MG63 (cell line): ENCODE measurements around the gene SYCE3. TPM values are rescaled to one million over a fixed set of nuclear protein-coding genes. Genes with fewer than 3 reads are reported as not detected.
"Not testable (repeated sequence)": the region's sequence is repeated elsewhere in the genome, so short reads cannot be mapped to it uniquely, and the experiment has no call there.

Source experiments
- DNase-seq: peaks from one replicate; pipeline ENCODE4 v3.0.0-alpha.2; 2020
- H3K27me3 ChIP-seq: fragments of 250-450 bp; sonication (Bioruptor Pico); 2 replicates; pipeline ENCODE4 v1.5.1; 2020; ENCODE audit warnings: mild to moderate bottlenecking, moderate library complexity
- H3K36me3 ChIP-seq: fragments of 250-450 bp; sonication (Bioruptor Pico); 2 replicates; pipeline ENCODE4 v1.5.1; 2020; ENCODE audit warnings: mild to moderate bottlenecking, moderate library complexity
- H3K4me3 ChIP-seq: fragments of 250-450 bp; sonication (Bioruptor Pico); 2 replicates; pipeline ENCODE4 v1.5.1; 2020; ENCODE audit warnings: mild to moderate bottlenecking, moderate library complexity
- H3K9me3 ChIP-seq: fragments of 250-450 bp; sonication (Bioruptor Pico); 2 replicates; pipeline ENCODE4 v1.5.1; 2020; ENCODE audit warnings: mild to moderate bottlenecking, moderate library complexity
- total RNA-seq: library from RNA; depleted of rRNA; stranded (reverse); fragments of >200 nt; shearing (Covaris generic); gene quantifications from 2 replicates; pipeline ENCODE4 v1.2.3, GENCODE V29; 2014; ENCODE audit warnings: low replicate concordance; rRNA removed

Gene SYCE3
- not detected in 2 replicates for total RNA-seq

- H3K4me3 ChIP-seq: peak within 1 kb of the TSS; percentile 59
- H3K36me3 ChIP-seq: no peaks in the 10 kb centered on the region
- DNase-seq: peak; percentile 91
- H3K27me3 ChIP-seq: no peaks in the 10 kb centered on the region
- H3K9me3 ChIP-seq: no peaks in the 10 kb centered on the region
These were observed at the start of gene SYCE3 for GRCh38 chr22:50562523-50563412. Gene SYCE3 (minus strand): TSS chr22:50562919. CDS start chr22:50556405, 6,514 bp downstream.

- Histone ChIP-seq H3K4me3 (no peak overlapping the region), H3K27me3 (no peaks in the 10 kb centered on the region), H3K36me3 (no peaks in the 10 kb centered on the region), H3K9me3 (no peaks in the 10 kb centered on the region)
- no peak for DNase-seq
These were observed 49.4 kb upstream of the SYCE3 start for GRCh38 chr22:50612168-50612527.

GRCh38 chr22:50611341-50612060 is 48.8 kb upstream of the SYCE3 start:
- H3K4me3 ChIP-seq: no peak overlapping the region
- no peaks in the 10 kb centered on the region for H3K27me3 ChIP-seq
- H3K36me3 ChIP-seq: no peaks in the 10 kb centered on the region
- no peaks in the 10 kb centered on the region for H3K9me3 ChIP-seq
- DNase-seq: no peak

- H3K36me3 ChIP-seq: no peaks in the 10 kb centered on the region
- no peak for DNase-seq
- no peaks in the 10 kb centered on the region for H3K27me3 ChIP-seq
- H3K9me3 ChIP-seq: no peaks in the 10 kb centered on the region
- no peak overlapping the region for H3K4me3 ChIP-seq
These were observed 47.9 kb upstream of the SYCE3 start for GRCh38 chr22:50610581-50610980.

GRCh38 chr22:50610041-50610451 is 47.3 kb upstream of the SYCE3 start:
- H3K27me3 ChIP-seq: no peaks in the 10 kb centered on the region
- DNase-seq: no peak
- no peaks in the 10 kb centered on the region for H3K36me3 ChIP-seq

GRCh38 chr22:50609599-50609998 is 46.9 kb upstream of the SYCE3 start:
- no peaks in the 10 kb centered on the region for H3K27me3 ChIP-seq
- H3K36me3 ChIP-seq: no peaks in the 10 kb centered on the region
- no peak overlapping the region for H3K4me3 ChIP-seq
- DNase-seq: no peak
- no peaks in the 10 kb centered on the region for H3K9me3 ChIP-seq

More at GRCh38 chr22:50610041-50610451, 47.3 kb upstream of the SYCE3 start:
- no peak overlapping the region for H3K4me3 ChIP-seq
- no peaks in the 10 kb centered on the region for H3K9me3 ChIP-seq

- no peak for DNase-seq
- no peaks in the 10 kb centered on the region for H3K9me3 ChIP-seq
- no peaks in the 10 kb centered on the region for H3K27me3 ChIP-seq
- H3K36me3 ChIP-seq: no peaks in the 10 kb centered on the region
- H3K4me3 ChIP-seq: no peak overlapping the region
These were observed 46.3 kb upstream of the SYCE3 start for GRCh38 chr22:50608996-50609395.

GRCh38 chr22:50608058-50608840 is 45.5 kb upstream of the SYCE3 start:
- H3K36me3 ChIP-seq, DNase-seq, H3K27me3 ChIP-seq, H3K9me3 ChIP-seq, H3K4me3 ChIP-seq: not testable (repeated sequence)

- no peaks in the 10 kb centered on the region for H3K27me3 ChIP-seq
- H3K4me3 ChIP-seq: no peak overlapping the region
- DNase-seq: no peak
- H3K36me3 ChIP-seq: no peaks in the 10 kb centered on the region
- H3K9me3 ChIP-seq: no peaks in the 10 kb centered on the region
These were observed 44.9 kb upstream of the SYCE3 start for GRCh38 chr22:50607659-50608020.

GRCh38 chr22:50606946-50607658 is 44.4 kb upstream of the SYCE3 start:
- Histone ChIP-seq H3K9me3 (no peaks in the 10 kb centered on the region), H3K4me3 (no peak overlapping the region), H3K27me3 (no peaks in the 10 kb centered on the region), H3K36me3 (no peaks in the 10 kb centered on the region)
- no peak for DNase-seq

GRCh38 chr22:50606165-50606945 is 43.6 kb upstream of the SYCE3 start:
- no peaks in the 10 kb centered on the region for H3K36me3 ChIP-seq
- no peaks in the 10 kb centered on the region for H3K9me3 ChIP-seq
- no peak overlapping the region for H3K4me3 ChIP-seq
- no peaks in the 10 kb centered on the region for H3K27me3 ChIP-seq
- no peak for DNase-seq

- no peak for DNase-seq
- Histone ChIP-seq H3K36me3 (no peaks in the 10 kb centered on the region), H3K27me3 (no peaks in the 10 kb centered on the region), H3K9me3 (no peaks in the 10 kb centered on the region), H3K4me3 (no peak overlapping the region)
These were observed 42.9 kb upstream of the SYCE3 start for GRCh38 chr22:50605613-50606074.

GRCh38 chr22:50605002-50605612 is 42.4 kb upstream of the SYCE3 start:
- no peak for DNase-seq
- no peaks in the 10 kb centered on the region; the same call in 1 of the 2 replicates for H3K27me3 ChIP-seq

GRCh38 chr22:50604256-50605001 is 41.7 kb upstream of the SYCE3 start:
- H3K27me3 ChIP-seq: peaks cover 4% of the 10 kb centered on the region; the same call in 1 of the 2 replicates
- H3K4me3 ChIP-seq: no peak overlapping the region
- no peak for DNase-seq
- H3K36me3 ChIP-seq: no peaks in the 10 kb centered on the region
- no peaks in the 10 kb centered on the region for H3K9me3 ChIP-seq

More at GRCh38 chr22:50605002-50605612, 42.4 kb upstream of the SYCE3 start:
- H3K9me3 ChIP-seq: no peaks in the 10 kb centered on the region
- H3K4me3 ChIP-seq: no peak overlapping the region
- H3K36me3 ChIP-seq: no peaks in the 10 kb centered on the region
